Raji (cell line): Measurements from ENCODE around the gene RPS14.

Source experiments
- POLR2A ChIP-seq: IDR thresholded peaks from 2 replicates; pipeline ENCODE4 v1.6.1; 2011; ENCODE audit warnings: low read depth, low read length, control low read depth; ENCODE audit not compliant: insufficient read depth

RPS14 gene

GRCh38 chr5:150438873-150439546, 10.5 kb downstream of the RPS14 start:
- TF ChIP-seq POLR2A: no peak

GRCh38 chr5:150436141-150436680, 13.3 kb downstream of the RPS14 start:
- 0 out of 2 replicates have a peak, but pooled peaks have one; percentile 22 for TF ChIP-seq POLR2A

GRCh38 chr5:150434464-150434863, 15.1 kb downstream of the RPS14 start:
- no peak for TF ChIP-seq POLR2A

DNA sequence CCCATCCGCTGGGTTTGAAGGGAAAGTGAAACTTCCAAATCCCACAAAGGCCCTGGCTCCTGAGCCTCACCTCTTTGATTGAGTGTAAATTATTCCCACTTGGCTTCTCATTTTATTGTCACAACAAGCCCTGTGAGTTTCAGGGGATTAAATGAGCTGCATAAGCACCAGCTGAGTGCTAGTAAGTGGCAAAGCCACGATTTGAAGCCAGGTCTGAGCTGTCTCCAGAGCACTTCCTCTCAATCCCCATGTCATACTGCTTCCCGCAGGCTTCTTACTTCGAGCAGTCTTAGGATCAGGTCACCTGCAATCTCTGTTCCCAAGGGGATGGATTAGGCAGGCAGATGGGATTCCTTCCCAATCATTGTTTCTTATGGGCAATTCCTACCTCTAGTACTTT, 18.0 kb downstream of the RPS14 start:
- no peak for TF ChIP-seq POLR2A

- no peak for TF ChIP-seq POLR2A
Observed at GRCh38 chr5:150431048-150431447, 18.5 kb downstream of the RPS14 start.

- no peak for TF ChIP-seq POLR2A
Observed at GRCh38 chr5:150429410-150429873, 20.1 kb downstream of the RPS14 start.

- TF ChIP-seq POLR2A: no peak
Observed at GRCh38 chr5:150428978-150429377, 20.6 kb downstream of the RPS14 start.

DNA sequence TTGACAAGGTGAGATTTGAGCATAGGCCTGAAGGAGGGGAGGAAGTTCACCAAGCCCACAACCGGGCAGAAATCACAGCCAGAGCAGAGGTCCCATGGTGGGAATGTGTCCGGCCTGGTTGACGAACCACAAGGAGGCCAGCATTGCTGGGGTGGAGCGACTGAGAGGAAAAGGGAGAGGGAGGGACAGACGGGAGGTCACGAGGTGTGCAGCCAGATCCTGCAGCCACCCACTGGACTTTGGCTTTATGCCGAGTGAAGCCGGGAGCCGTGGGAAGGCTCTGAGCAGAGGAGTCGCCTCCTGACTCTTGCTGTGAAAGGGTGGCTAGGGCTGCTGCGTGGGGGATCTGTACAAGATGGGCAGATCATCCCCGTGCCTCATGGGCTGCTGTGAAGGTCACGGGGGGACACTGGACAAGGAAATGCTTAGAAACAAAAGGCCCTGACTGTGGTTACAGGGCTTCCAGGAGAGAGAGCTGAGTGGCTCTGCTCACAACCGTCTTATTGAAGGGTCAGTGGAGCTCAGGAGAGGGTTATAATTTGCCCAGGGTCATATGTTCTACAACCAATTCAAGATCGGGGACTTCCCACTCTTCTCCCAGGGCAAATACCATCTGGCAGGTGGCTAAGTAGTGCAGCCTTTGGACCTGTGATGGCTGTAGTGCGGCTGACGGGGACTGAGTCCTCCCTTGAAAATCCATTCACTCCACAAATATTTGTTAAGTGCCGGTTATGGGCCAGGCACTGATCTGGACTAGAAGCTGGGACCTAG, 21.2 kb downstream of the RPS14 start:
- TF ChIP-seq POLR2A: no peak

DNA sequence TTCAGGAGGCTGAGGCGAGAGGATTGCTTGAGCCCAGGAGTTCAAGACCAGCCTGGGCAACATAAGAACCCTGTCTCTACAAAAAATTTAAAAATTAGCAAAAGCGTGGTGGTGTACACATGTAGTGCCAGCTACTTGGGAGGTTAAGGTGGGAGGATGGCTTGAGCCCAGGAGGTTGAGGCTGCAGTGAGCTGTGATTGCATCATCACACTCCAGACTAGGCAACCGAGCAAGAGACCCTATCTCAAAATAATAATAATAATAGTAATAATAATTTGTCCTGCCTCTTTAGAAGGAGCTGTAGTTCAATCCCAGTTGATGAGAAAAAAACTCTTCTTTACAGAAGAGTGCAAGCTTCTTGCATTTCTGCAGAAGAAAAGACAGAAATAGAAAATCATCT, 26.8 kb downstream of the RPS14 start:
- TF ChIP-seq POLR2A: no peak

DNA sequence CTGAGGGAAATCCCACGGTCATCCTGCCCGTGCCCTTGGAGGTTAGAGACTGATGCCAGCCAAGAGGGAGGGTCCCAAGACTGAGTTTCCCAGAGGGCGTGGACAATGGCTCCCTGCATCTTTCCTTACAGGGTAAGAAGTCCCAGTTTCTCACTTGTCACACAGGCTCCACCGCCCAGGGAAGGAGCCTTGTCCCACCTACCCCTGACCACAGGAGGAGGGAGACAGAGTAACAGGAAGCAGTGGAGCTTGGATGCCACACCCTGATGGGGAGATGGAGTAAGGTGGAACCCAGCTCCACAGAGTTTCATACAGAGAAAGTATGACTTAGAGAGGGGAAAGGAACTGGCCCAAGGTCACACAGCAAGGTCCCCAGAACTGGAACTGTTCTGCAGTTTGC, 27.5 kb downstream of the RPS14 start:
- no peak for TF ChIP-seq POLR2A

DNA sequence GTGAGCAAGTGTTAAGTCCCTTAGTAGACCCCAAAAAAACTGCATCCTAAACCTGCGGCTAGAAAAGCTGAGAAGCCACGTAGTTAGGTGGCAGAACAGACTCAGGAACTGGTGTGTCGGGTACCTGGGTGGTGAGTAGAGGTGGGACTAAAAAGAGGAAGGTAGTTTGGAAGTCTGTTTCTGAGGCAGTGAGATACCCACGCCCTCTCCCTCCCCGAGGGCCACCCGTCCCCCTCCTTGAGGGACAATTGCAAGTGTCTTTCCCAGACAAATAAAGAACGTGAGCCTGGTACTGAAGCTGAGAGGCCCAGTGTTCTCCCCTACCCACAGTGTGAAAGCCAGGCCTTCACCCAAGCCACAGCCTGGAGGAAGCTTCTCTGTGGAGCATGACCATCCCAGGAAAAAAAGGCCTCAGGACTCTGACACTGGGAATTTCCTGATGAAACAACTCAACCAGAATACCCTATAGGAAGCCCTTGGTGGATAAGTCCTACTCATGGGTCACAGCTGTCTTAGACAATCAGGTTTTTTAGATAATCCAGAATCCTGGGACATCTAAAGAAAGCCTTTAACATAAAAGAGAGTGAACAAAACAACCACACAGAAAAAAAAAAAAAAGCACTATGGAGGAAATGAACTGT, 29.8 kb downstream of the RPS14 start:
- TF ChIP-seq POLR2A: peak; percentile 43; the same call in 1 of the 2 replicates

DNA sequence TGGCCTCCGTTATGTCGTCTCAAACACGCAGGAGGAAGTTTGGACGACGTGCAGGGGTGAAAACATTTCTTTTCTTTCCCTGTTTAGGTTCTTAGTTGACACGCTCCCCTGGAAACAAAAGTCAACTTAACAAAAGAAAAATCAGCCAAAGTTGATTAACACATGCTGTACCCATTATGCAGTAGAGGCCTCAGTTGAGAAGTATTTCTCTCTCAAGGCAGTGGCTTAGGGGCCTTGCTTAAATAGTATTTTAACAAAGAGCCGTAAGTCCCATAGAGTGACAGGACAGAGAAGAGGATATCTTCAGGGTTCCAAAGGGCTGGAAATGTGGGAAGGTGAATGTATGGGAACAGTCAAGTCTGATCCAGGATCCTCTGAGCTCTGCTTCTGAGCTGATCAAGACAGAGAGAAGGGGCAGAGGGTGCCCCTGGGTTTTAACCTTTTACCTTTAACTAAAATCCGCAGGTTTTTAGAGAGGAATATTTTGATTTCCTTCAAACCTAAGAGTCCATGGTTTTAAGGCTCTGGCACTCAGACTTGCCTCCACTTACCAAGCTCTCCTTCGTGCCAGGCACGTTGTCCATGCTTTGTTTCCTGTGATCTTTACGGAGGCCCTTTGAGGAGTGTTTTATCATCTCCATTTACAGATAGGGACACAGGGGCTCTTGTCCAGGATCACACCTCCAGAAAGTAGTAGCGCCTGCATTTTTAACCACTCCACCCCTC, 36.2 kb downstream of the RPS14 start:
- TF ChIP-seq POLR2A: no peak

GRCh38 chr5:150412319-150413175, 37.0 kb downstream of the RPS14 start, which contains the start of gene CD74:
Gene CD74 (minus strand): TSS chr5:150412910. CDS start chr5:150412749, 161 bp downstream.
- peak; percentile 100 for TF ChIP-seq POLR2A
